Stimulated activated naive CD4-positive, alpha-beta T cell treated with Interleukin-2 at 50 U/mL for 16 hours (primary cell): ENCODE results near the gene GRIFIN.
"Not testable (repeated sequence)": the region's sequence is repeated elsewhere in the genome, so short reads cannot be mapped to it uniquely, and the experiment has no call there.

Experiments
- DNase-seq: peaks from one replicate; lab custom pipeline; 2025; lab: John Stamatoyannopoulos, UW

GRIFIN gene

DNA sequence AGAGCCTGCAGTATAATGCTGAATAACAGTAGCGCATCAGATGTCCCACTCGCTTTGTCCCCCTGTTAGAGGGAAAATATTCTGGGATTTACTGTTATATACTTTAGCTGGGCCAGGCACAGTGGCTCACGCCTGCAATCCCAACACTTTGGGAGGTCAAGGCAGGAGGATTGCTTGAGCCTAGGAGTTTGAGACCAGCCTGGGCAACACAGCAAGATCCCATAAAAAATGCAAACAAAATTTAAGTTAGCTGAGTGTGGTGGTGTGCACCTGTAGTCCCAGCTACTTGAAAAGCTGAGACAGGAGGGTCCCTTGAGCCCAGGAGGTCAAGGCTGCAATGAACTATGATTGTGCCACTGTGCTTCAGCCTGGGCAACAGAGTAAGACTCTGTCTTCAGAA is 22.3 kb downstream of the GRIFIN start:
- not testable (repeated sequence) for DNase-seq

DNA sequence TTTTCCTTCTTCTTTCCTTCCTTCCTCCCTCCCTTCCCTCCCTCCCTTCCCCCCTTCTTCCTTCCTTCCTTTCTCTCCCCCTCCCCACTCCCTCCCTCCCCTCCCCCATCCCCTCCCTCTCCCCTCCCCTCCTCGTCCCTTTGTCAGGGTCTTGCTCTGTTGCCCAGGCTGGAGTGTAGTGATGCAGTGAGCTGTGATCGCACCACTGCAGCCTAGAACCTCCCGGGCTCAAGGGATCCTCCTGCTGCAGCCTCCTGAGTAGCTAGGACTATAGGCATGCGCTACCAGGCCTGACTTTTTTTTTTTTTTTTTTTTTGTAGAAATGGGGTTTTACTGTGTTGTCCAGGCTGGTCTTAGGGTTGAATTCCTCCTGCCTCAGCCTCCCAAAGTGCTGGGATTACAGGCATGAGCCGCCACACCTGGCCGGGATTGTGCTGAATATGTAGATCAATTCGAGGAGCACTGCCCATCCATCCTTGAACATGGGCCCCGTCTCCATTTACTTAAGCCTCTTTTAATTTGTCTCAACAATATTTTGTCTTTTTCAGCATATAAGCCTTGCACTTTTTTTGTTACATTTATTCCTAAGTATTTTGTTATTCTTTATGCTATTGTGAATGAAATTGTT is 23.4 kb downstream of the GRIFIN start:
- no peak for DNase-seq

DNA sequence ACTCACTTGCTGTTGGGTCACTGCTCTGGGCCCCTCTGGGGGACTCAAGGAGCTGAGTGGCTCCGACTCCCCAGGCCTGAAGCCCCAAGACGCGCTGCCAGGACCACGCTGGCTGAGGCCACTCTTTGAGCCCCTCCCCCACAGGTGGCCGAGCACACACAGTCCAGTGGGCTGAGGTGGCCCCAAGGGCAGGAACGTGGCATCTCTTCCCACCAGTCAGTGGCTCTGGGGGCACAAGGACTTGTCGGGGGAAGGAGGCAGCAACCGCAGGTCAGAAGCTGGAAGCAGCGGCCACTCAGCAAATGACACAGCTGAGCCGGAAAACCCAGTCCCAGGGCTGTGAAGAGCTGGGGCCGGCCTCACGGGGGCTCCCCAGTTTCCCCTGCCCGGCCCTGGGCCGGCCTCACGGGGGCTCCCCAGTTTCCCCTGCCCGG is 24.1 kb downstream of the GRIFIN start:
- no peak for DNase-seq

DNA sequence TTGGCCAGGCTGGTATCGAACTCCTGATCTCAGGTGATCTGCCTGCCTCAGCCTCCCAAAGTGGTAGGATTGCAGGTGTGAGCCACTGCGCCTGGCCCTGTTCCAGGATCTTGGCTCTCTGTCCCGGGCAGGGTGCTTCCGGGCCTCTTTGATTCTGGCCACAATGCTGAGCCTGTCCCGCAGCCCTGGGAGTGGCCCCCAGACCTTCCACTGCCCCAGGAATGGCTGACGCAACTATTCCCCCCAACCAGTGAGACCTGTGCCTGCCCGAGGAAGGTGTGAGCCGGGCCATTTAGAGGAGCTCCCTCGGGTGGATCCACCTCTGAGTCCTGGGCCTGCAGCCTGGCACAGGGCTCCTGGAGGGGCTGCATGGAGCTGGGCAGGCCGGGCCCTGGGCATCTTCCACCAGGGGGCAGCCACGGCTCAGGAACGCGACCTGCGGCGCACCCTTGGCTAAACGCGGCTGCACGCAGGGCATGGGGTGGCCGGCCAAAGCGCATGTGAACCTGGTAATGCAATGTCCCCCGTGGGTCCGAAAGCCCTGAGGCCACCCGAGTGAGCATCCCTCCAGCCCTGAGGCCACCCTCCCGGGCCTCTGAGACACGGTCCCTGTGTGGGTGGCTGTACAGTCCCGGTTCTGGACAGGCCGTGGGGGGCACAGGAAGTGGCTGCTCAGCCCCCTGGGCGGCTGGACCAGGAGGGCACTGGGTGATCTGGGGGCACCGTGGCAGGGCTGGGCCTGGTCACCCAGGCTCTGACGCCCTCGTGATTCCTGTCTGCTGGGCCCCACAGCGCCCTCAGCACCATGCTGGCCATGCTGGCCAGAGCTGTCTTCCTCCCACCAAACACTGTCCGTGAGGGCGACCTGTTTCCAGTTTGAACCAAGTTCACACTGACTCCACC is 24.8 kb downstream of the GRIFIN start:
- peak; percentile 69 for DNase-seq

DNA sequence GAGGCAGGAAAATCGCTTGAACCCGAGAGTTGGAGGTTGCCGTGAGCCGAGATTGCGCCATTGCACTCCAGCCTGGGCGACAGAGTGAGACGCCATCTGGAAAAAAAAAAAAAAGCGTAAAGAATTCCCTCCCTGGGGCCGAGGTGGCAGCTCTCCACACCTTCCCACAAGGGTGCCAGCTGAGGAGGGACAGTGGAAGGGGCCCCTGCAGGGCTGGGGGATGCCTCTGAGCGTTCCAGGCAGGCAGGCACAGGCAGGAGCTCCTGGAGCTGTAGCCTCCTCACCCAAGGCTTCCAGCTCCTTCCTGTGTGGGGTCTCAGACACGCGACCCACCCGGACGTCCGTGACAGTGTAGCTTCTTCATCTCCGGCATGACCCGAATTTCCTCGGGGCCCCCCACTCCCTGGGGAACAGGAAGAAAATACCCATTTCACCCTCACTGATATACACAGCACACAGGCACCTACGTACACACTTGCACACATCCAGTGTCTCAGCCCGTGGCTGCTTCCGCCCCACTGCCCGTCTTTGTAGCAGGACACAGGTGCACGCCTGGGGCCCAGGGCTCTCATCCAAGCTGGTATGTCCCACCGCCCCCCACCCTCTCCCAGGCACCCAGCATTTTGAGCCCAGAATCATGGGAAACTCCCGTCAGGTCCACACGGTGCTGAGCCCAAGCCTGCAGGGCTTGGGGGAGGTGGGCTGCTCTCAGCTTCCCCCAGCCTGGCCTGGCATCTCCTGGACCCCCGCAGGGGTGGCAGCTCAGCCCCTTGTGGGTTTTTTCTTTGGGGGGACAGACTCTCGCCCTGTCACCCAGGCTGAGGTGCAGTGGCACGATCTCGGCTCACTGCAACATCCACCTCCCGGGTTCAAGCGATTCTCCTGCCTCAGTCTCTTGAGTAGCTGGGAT is 25.7 kb downstream of the GRIFIN start:
- no peak for DNase-seq

DNA sequence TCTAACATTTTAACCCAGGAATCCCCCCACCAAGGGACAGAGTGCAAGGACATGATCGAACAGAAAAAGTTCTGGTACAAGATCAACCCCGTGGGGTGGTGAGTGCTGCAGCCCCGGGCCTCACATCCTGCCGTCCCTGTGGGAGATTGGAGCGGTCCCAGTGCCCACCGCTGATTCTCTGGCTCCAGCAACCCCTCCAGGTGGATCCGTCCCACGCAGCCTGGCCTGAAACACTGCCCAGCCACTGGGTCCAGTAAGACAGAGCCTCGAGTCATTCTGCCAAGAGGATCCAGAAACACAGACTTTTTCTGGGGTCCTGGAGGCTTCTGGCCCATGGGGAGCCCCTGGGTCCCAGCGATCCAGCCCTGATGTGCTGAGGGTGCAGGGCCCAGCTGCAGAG is 29.5 kb downstream of the GRIFIN start:
- DNase-seq, result no peak

DNA sequence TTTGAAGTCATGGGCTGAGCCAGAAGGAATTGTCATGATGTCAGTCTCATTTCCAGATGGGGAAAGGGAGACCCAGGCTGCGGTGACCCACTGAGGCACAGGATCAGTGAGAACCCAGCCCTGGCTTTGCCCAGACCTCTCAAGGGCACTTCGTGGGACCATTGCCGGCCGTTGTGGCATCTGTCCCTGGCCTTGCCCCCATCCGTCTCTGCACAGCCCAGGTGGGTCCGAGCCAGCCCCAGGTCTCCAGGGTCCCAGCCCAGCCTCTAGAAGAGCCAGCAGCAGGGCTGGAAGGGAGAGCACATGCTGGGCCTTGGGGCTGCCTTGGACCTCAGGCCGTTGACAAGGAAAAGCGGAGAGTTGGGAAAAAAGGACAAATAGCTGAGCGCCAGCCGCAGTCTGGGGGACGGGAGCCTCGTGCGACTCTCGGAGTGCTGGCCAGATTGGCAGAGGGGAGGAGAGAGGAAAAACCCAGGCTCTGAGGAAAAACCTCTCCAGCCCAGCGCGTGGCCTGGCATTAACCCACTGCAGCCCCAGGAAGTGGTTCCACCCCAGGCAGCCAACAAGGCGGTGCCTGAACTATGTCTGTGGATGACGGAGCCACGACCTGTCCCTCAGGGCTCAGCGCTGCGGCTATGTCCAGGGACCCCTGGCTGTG is 30.2 kb downstream of the GRIFIN start:
- DNase-seq, result no peak

DNA sequence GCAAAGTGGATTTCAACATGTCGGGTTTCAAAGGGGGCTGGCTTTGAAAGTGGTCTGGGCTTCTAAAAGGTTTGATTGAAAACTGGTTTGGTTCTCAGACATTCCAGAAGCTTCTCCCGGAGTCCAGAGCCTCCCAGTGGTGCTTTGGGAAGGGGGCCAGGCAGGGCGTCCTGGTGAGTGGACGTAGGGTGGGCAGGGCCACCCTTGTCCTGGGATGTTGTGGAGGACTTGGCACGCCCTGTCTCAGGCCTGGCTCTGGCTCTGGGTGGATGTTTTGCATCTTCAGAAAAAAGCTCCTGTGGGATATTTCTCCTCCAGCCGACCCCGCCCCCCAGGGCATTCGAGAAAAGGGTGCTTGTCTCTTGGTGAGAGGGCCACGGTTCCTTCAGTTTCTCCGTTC is 31.2 kb downstream of the GRIFIN start:
- no peak for DNase-seq

DNA sequence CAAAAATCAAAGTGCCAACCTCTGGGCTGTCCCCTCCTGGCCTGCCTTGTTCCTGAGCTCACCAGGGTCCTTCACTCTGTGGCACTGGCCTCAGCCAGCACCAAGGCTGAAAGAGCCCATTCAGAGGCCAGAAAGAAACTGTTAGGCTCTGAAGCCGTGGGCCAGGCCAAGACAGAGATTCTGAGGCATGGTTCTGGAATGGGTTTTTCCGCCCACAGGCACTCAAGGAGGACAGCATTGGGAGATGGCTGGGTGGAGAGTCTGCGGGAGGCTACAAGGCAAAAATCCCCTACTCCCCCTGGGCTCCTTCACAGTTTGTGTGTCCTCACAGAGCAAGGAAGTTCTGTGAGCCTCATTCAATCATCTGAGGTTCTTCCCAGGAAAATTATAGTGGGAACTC is 31.7 kb downstream of the GRIFIN start:
- DNase-seq, result no peak

DNA sequence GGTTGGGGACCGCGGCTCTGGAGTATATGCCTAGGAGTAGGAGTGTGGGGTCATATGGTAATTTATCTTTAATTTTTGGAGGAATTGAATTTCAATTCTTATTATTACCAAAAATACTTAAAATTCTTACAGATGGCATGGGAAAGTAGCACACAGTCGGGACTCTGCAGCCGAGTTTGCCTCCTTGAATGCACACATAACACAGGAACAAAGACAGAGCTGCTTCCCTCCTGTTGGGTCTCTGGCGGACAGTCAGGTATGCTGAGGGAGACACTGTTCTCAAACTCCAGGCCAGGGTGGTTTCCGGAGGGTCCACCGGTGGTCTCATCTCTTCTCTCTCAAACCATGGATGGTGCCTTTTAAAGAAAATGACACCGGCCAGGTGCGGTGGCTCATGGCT is 32.7 kb downstream of the GRIFIN start:
- no peak for DNase-seq

DNA sequence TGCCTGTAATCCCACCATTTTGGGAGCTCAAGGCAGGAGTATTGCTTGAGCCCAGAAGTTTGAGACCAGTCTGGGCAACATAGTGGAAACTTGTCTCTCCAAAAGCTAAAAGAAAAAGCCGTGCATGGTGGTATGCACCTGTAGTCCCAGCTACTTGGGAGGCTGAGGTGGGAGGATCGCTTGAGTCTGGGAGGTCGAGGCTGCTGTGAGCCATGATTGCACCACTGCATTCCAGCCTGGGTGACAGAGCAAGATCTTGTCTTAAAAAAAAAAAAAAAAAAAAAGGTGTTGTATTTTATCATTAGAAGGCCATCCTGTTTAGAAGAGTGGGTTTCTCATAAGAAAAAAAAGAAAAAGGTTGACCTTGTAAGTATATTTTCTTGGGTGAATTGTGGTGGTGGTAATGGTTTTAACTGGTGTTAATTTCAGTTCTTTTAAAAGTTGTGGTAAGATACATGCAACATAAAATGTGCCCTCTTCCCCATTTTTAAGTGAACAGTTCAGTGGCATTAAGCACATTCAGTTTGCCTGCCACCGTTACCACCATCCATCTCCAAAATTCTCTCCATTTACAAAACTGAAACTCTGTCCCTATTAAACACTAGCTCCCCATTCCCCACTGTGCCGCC is 34.7 kb downstream of the GRIFIN start:
- no peak for DNase-seq

DNA sequence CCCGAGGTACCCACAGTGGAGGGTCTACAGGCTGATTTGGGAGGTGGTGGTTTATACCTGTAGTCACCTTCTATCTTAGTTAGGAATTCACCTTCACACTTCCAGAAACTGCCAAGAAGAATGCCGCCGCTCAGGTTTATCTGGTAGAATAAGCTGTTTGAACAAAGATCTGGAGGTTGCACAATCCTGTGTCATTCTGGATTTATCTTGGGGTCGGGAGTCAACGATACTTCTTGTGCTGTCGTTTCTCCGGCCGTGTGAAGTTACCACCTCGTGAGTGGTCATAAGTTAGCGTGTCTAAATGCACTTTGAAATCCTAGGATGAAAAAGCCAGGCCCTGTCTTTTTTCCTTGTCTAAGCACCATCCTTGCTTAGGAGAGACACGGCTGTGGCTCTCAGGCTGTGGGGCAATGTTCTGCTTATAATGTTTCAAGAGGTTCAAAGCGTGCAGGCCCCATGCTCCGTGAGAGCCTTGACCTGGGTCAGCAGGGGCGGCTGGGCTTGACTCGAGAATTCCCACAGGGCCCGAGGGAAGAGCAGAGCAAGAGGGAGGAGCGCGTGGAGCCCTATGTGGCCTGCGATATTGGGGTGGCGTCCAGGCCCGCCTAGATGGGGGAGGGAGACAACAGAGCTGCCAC is 35.5 kb downstream of the GRIFIN start:
- DNase-seq, result no peak

DNA sequence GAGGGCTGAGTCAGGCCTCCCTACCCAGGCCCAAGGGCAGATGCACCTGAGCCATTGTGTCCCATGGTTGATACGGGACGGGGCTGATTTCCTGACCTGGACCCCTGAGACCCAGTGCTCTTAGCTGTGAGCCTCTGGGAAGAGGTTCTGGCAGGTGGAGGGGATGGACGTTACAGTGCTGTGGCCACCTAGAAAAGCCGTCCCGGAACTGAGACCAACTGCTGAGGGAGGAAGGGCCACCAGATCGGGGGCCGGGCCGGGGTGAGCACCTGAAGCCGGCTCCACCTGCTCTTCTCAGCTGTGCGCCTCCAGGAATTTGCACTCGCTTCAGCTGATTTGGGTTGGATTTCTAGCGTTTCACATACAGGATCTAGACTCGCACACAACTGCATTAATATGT is 37.4 kb downstream of the GRIFIN start:
- no peak for DNase-seq

DNA sequence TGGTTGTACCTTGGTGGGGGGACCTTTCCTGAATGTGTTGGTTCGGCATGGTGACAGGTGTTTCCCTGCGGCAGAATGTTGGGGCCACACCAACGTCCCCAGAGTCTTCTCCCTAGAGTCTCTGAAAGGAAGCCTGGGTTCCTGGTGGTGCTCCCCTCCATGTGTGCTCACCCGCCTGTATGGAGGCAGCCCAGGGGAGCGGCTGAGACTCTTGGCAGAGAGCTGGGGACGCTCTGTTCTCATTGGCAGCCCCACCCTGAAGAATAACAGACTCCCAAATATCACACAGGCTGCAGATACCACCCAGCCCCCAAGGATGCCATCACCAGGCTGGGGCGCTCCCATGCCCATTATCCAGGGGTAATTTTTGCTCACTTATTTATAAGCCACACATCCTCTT is 38.0 kb downstream of the GRIFIN start:
- no peak for DNase-seq

DNA sequence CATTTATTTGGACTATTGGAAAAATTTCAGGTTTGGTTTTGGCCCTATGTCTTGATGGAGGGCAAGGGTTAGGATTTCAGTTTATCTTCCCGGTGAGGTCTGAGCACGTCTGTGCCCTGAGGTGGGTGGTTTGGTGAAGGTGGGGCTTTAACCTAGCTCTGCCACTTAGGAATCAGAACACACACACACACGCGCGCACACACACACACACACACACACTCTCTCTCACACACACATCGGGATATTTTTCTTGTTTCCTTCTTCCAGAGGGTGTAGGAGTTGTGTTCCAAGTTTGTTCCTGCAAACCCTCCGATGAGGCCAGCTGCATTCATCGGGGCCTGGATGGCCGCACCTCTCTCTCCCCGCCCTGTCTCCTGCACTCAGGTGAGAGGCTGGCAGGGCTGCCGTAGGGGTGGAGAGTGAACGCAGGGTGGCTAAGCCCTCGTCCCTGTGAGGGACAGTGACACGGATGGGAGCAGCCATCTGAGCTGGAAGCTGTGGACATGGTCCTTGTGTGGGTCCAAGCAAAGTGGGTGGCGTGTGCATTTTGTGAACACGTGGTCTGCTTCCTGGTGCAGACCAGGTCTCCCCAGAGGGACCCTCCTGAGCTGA is 38.6 kb downstream of the GRIFIN start:
- DNase-seq, result no peak

DNA sequence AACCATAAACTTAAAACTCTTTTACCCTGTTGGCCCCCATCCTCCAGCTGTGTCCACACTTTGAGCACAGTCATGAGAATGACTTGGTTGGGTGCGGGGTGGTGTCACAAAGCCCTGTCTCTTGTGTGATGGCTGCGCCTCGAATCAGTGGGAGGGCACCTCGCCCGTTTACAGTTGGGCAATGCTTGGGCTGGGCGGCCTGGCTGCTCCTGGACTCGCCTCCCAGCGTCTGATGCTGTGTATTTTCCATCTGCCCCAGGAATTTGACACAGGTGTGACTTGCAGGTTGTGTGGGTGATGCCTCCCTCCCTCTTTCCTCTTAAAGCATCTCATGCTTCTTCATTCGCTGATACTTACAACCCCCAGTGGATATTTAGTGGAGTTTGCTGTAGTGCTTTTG is 39.1 kb downstream of the GRIFIN start:
- no peak for DNase-seq

DNA sequence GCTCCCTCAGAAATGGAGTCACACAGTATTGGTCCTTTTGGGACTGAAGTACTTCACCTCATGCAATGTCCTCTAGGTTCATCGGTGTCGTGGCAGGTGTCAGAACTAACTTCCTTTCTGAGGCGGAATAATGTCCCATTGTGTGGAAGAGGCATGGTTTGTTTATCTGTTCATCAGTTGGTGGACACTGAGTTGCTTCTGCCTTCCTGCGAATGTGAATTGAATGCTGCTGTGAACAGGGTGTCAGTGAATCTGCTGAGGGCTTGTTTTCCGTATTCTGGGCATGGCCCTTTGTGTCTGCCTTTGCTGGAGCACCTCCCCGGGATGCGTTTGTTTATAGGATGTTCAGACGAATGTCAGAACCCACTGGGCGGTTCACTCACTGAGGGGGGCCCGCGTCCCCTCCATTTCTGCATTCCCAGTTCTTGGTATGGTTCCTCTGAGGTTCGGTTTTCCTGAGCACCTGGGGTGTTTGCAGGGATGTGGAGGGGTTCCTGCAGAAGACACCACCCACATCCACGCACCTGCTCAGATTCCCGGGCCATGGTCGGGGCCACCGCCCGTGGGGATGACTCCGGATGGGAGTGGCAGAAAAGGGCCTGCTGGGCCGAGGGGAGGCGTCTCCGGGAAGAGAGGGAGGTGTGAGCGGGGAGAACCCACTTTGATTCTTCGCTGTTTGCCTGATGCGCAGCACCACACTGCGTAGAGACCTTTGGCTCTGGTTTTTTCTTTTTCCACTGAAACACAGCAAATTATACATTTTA is 39.7 kb downstream of the GRIFIN start:
- no peak for DNase-seq

DNA sequence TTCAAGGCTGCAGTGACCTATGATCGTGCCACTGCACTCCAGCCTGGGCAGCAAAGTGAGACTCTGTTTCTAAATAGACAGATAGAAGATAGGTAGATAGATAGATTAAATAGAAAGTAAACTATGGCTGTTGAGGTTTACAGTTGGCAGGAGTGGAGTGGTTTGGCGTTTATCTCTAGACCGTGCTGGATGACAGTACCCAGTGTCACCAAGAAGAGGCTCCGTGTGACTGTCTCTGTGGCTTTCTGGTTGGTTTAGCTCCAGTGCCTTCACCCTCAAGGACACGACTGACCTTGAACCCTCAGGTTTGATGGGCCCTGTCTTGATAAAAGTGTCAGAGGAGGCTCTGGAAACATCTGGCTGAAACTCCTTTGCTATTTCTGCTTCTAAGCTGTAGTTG is 41.1 kb downstream of the GRIFIN start:
- no peak for DNase-seq

DNA sequence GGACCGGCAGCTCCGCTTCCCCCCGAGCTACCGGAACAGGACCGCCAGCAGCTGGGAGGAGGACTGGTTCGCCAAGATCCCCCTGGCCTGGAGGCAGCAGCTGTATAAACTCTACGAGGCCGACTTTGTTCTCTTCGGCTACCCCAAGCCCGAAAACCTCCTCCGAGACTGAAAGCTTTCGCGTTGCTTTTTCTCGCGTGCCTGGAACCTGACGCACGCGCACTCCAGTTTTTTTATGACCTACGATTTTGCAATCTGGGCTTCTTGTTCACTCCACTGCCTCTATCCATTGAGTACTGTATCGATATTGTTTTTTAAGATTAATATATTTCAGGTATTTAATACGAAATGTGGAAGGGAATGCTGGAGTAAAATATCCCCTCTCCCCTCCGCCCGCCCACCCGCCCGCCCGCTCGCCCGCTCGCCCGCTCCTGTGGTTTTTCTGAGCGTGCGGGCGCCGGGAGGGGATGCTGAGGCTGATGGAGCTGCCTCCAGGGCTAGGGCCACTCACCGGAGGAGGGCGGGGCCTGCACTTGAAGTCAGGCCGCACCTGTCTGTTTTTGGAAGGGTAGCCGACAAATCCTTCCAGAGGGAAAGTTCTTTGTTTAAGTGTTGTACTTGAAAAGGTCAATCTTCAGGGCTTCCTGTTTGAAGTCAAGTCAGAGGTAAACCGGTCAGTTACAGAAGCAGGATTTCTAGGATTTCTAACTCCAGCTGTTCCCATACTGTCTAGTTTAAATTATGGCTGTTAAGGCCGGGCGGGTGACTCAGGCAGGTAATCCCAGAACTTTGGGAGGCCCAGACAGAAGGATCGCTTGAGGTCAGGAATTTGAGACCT is 42.3 kb downstream of the GRIFIN start:
- DNase-seq, result no peak
